Muscle layer of colon (tissue), 2 donors: ENCODE results near the gene FAM184A.

Source experiments
- H3K27ac ChIP-seq: one replicate; pipeline ENCODE4 v1.7.0; 2013; ENCODE audit warnings: low read depth, mild to moderate bottlenecking, low read length, moderate library complexity
- H3K27me3 ChIP-seq, 2 donors: one replicate each; pipeline ENCODE4 v1.7.0; 2013; ENCODE audit warnings: low read length in 2 of 2, mild to moderate bottlenecking in 2 of 2; ENCODE audit not compliant: insufficient read depth in 2 of 2, control insufficient read depth in 1 of 2
- H3K36me3 ChIP-seq: one replicate; pipeline ENCODE4 v1.7.0; 2013; ENCODE audit warnings: mild to moderate bottlenecking, low read length; ENCODE audit not compliant: insufficient read depth
- H3K4me1 ChIP-seq: one replicate; pipeline ENCODE4 v1.7.0; 2013; ENCODE audit warnings: mild to moderate bottlenecking, low read length; ENCODE audit not compliant: insufficient read depth
- H3K4me3 ChIP-seq, 2 donors: one replicate each; pipeline ENCODE4 v1.7.0; 2013; ENCODE audit warnings: low read length in 2 of 2, low read depth in 1 of 2, mild to moderate bottlenecking in 1 of 2, moderate library complexity in 1 of 2
- H3K9ac ChIP-seq: one replicate; pipeline ENCODE4 v1.7.0; 2013; ENCODE audit warnings: low read length
- H3K9me3 ChIP-seq: one replicate; pipeline ENCODE4 v1.7.0; 2013; ENCODE audit warnings: mild to moderate bottlenecking, low read length
- donor health status: abdominal sarcoma.
- donor health status: Adenocarcinoma of cecum.

FAM184A gene

DNA sequence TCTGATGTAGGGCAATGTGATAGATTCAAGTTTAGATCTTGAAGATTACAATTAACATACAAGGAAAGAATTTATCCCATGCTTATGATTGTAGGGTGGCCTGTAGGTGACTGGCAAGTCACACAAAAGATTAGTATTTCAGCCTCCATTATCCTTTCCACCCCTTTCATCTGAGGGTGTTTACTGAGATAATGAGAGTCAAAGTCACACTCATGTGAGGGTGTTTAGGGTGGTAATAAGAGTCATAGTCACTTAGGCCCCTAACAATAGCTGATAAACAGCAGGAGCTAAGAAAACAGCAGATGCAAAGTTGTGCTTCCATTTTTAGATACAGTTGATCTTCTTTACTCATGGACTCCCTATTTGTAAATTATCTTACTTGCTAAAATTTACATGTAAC is 11.4 kb downstream of the FAM184A start:
- Histone ChIP-seq H3K27ac (no peak overlapping the region), H3K4me3 (no peak overlapping the region), H3K9me3 (no peaks in the 10 kb centered on the region), H3K36me3 (no peaks in the 10 kb centered on the region), H3K9ac (no peak overlapping the region), H3K4me1 (no peaks in the 10 kb centered on the region), H3K27me3 (no peaks in the 10 kb centered on the region)

GRCh38 chr6:119066517-119066916 is 11.9 kb downstream of the FAM184A start:
- no peaks in the 10 kb centered on the region for H3K36me3 ChIP-seq
- no peak overlapping the region for H3K27ac ChIP-seq
- H3K4me3 ChIP-seq = no peak overlapping the region
- no peaks in the 10 kb centered on the region for H3K27me3 ChIP-seq
- no peaks in the 10 kb centered on the region for H3K4me1 ChIP-seq
- H3K9ac ChIP-seq = no peak overlapping the region
- H3K9me3 ChIP-seq = no peaks in the 10 kb centered on the region

GRCh38 chr6:119065955-119066354 is 12.5 kb downstream of the FAM184A start:
- Histone ChIP-seq H3K27ac (no peak overlapping the region), H3K9ac (no peak overlapping the region), H3K4me1 (no peaks in the 10 kb centered on the region), H3K9me3 (no peaks in the 10 kb centered on the region), H3K36me3 (no peaks in the 10 kb centered on the region), H3K27me3 (no peaks in the 10 kb centered on the region), H3K4me3 (no peak overlapping the region)

DNA sequence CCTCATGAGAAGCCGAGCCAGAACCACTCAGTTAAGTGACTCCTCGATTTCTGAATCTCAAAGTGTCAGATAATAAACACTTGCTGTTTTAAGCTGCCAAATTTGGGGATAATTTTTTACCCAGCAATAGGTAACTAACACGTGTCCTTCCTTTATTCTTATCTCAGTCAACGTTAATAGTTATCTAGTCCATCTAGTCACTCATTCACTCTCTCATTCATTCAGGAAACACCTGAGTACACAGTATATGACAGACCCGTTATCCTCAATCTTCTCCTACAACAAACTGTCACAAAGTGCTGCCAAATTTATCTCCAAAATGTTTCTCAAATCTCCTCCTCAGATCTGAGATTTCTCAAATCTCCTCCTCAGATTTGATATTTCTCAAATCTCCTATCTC is 13.1 kb downstream of the FAM184A start:
- Histone ChIP-seq H3K4me3 (no peak overlapping the region), H3K36me3 (no peaks in the 10 kb centered on the region), H3K9ac (no peak overlapping the region), H3K4me1 (no peaks in the 10 kb centered on the region), H3K27me3 (no peaks in the 10 kb centered on the region), H3K27ac (no peak overlapping the region), H3K9me3 (no peaks in the 10 kb centered on the region)

GRCh38 chr6:119063491-119063890 is 15.0 kb downstream of the FAM184A start:
- H3K27me3 ChIP-seq = no peaks in the 10 kb centered on the region
- H3K9ac ChIP-seq = no peak overlapping the region
- H3K4me3 ChIP-seq = no peak overlapping the region
- no peak overlapping the region for H3K27ac ChIP-seq
- no peaks in the 10 kb centered on the region for H3K36me3 ChIP-seq
- no peaks in the 10 kb centered on the region for H3K4me1 ChIP-seq
- H3K9me3 ChIP-seq = no peaks in the 10 kb centered on the region

DNA sequence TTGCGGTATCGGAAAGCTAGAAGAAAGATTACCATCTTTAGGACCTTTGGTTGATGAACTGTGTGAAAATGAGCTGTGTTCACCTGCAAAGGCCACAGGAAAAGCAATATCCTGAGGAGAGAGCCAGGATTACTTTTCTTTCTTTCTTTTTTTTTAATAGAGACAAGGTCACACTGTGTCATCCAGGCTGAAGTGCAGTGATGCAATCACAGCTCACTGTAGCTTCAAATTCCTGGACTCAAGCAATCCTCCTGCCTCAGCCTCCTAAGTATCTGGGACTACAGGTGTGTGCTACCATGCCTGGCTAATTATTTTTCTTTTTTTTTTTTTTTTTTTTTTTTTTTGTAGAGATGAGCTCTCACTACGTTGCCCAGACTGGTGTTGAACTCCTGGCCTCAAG is 17.2 kb downstream of the FAM184A start:
- Histone ChIP-seq H3K9ac (no peak overlapping the region), H3K27me3 (no peaks in the 10 kb centered on the region), H3K36me3 (no peaks in the 10 kb centered on the region), H3K27ac (no peak overlapping the region), H3K4me1 (no peaks in the 10 kb centered on the region), H3K9me3 (no peaks in the 10 kb centered on the region), H3K4me3 (no peak overlapping the region)

GRCh38 chr6:119060255-119060907 is 18.1 kb downstream of the FAM184A start:
- no peaks in the 10 kb centered on the region for H3K4me1 ChIP-seq
- no peaks in the 10 kb centered on the region for H3K36me3 ChIP-seq
- no peaks in the 10 kb centered on the region for H3K9me3 ChIP-seq
- H3K27ac ChIP-seq = no peak overlapping the region
- H3K9ac ChIP-seq = no peak overlapping the region
- H3K27me3 ChIP-seq = no peaks in the 10 kb centered on the region
- no peak overlapping the region for H3K4me3 ChIP-seq

- Histone ChIP-seq H3K4me1 (no peaks in the 10 kb centered on the region), H3K36me3 (no peaks in the 10 kb centered on the region), H3K9me3 (no peaks in the 10 kb centered on the region), H3K4me3 (no peak overlapping the region), H3K27ac (no peak overlapping the region), H3K9ac (no peak overlapping the region), H3K27me3 (no peaks in the 10 kb centered on the region)
Observed at GRCh38 chr6:119055069-119055468, 23.4 kb downstream of the FAM184A start.

GRCh38 chr6:119052987-119053386 is 25.5 kb downstream of the FAM184A start:
- Histone ChIP-seq H3K36me3 (no peaks in the 10 kb centered on the region), H3K4me1 (no peaks in the 10 kb centered on the region), H3K4me3 (no peak overlapping the region), H3K9me3 (no peaks in the 10 kb centered on the region), H3K27ac (no peak overlapping the region), H3K27me3 (no peaks in the 10 kb centered on the region), H3K9ac (no peak overlapping the region)

DNA sequence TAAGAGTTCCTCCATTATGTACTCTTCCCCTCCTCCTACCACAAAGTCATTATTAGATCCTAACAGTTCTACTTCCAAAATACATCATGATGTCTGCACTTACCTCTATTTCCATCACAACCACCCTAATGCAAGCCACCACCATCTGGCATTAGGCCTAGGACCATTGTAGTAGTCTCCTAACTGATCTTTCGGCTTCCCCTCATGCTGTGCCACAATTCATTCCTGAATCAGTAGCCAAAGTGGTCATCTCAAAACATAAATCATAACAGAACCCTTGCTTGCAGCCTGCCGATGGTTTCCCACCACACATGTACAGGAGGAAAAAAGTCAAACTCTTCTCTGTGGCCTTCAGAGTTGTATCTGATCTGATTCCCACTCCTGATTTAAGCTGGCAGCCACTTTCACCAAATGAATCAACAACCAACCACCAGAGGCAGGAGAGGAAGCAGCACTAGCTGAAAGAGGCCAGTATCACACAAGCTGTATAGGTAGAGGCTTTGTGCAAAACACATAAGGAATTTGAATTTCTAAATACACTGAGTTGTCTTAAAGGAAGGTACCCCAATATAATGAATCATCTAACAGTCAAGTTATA is 26.1 kb downstream of the FAM184A start:
- Histone ChIP-seq H3K9me3 (no peaks in the 10 kb centered on the region), H3K9ac (no peak overlapping the region), H3K36me3 (no peaks in the 10 kb centered on the region), H3K27ac (no peak overlapping the region), H3K4me1 (no peaks in the 10 kb centered on the region), H3K27me3 (no peaks in the 10 kb centered on the region), H3K4me3 (no peak overlapping the region)

- H3K27me3 ChIP-seq = no peaks in the 10 kb centered on the region
Observed at GRCh38 chr6:119044255-119044654, 34.2 kb downstream of the FAM184A start.

DNA sequence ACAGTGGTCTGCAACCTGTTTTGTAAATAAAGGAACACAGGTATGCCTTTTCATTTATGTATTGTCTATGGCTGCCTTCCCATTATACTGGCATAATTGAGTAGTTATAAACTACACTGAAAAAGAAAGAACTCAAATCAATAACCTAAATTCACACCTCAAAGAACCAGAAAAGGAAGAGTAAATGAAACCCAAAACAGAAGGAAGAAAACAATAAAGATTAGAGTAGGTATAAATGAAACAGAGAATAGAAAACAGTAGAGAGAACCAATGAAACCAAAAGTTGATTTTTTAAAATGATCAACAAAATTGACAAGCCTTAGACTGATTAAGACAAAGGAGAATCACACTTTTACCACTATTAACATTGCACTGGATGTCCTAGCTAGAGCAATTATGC is 34.7 kb downstream of the FAM184A start:
- Histone ChIP-seq H3K4me1 (no peaks in the 10 kb centered on the region), H3K9ac (no peak overlapping the region), H3K9me3 (no peaks in the 10 kb centered on the region), H3K27ac (no peak overlapping the region), H3K36me3 (no peaks in the 10 kb centered on the region), H3K4me3 (no peak overlapping the region), H3K27me3 (no peaks in the 10 kb centered on the region)

More at GRCh38 chr6:119044255-119044654, 34.2 kb downstream of the FAM184A start:
- H3K27ac ChIP-seq = no peak overlapping the region
- no peaks in the 10 kb centered on the region for H3K4me1 ChIP-seq
- H3K9me3 ChIP-seq = no peaks in the 10 kb centered on the region
- H3K4me3 ChIP-seq = no peak overlapping the region
- H3K9ac ChIP-seq = no peak overlapping the region
- no peaks in the 10 kb centered on the region for H3K36me3 ChIP-seq
